Activated CD4-positive, alpha-beta T cell treated with anti-CD3 and anti-CD28 coated beads, Interleukin-2, amount 10 ng/mL, durations not matched to agents 7 days and 5 days (primary cell): ENCODE measurements around the gene COL9A3. TPM values are rescaled to one million over a fixed set of nuclear protein-coding genes. Genes with fewer than 3 reads are reported as not detected.

ENCODE experiments used
- CTCF ChIA-PET: fragments of 350-600 bp; sonication (Branson Sonifier 250); formaldehyde crosslinking; loops from one replicate; lab custom pipeline; 2021; ENCODE audit warnings: antibody characterized with exemption; lab: Charles Lee
- POLR2A ChIA-PET: fragments of 350-600 bp; sonication (Branson Sonifier 250); formaldehyde crosslinking; loops from one replicate; lab custom pipeline; 2021; ENCODE audit warnings: antibody characterized with exemption; lab: Charles Lee
- DNase-seq: peaks from one replicate; pipeline ENCODE4 v3.0.0-alpha.2; 2020
- H3K27ac Mint-ChIP-seq: one replicate; pipeline ENCODE4 v1.8.0; 2021; ENCODE audit warnings: mild to moderate bottlenecking, moderate library complexity, mixed read lengths
- H3K27me3 Mint-ChIP-seq: one replicate; pipeline ENCODE4 v1.8.0; 2021; ENCODE audit warnings: mixed read lengths
- H3K36me3 Mint-ChIP-seq: one replicate; pipeline ENCODE4 v1.8.0; 2021; ENCODE audit warnings: low read depth, mixed read lengths
- H3K4me1 Mint-ChIP-seq: one replicate; pipeline ENCODE4 v1.8.0; 2021; ENCODE audit warnings: mixed read lengths
- H3K4me3 Mint-ChIP-seq: one replicate; pipeline ENCODE4 v1.8.0; 2021; ENCODE audit warnings: mild to moderate bottlenecking, moderate library complexity, mixed read lengths
- H3K9me3 Mint-ChIP-seq: one replicate; pipeline ENCODE4 v1.8.0; 2021; ENCODE audit warnings: mixed read lengths
- total RNA-seq, 2 experiments: library from RNA; stranded (reverse); gene quantifications; one replicate each; pipeline ENCODE4 v1.2.3, GENCODE V29; 2021

Gene COL9A3
- total RNA-seq, 2 experiments from 2014 or later: not detected

GRCh38 chr20:62782149-62782892 is 34.5 kb upstream of the COL9A3 start:
- no peaks in the 10 kb centered on the region for H3K27me3 Mint-ChIP-seq
- H3K4me3 Mint-ChIP-seq: no peak overlapping the region
- POLR2A ChIA-PET: interaction anchor here (0.5 kb wide), 1 partner anchor 13 kb away, joined by 3 read pairs; no protein-coding TSS in a partner anchor
- peaks cover 20% of the 10 kb centered on the region for H3K4me1 Mint-ChIP-seq
- CTCF ChIA-PET: interaction anchor here (0.7 to 4.6 kb wide), 3 partner anchors 9 to 282 kb away, joined by 3 to 18 read pairs (median 3); no protein-coding TSS in a partner anchor
- H3K9me3 Mint-ChIP-seq: no peaks in the 10 kb centered on the region
- no peak for DNase-seq
- no peaks in the 10 kb centered on the region for H3K36me3 Mint-ChIP-seq
- H3K27ac Mint-ChIP-seq: no peak overlapping the region

DNA sequence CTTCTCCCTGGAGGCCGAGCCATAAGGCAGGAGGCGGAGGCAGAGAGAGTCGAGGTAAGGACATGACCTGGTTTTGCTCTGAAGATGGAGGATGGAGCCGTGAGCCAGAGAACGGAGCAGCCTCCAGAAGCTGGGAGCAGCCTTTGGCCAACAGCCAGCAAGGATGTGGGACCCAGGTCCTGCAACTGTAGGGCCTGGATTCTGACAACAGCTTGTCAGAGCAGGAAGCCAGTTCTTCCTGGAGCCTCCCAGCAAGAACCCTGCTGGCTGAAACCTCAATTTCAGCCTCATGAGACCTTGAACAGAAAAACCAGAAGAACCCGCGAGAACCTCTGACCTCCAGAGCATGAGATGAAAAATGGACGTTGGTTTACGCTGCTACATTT is 34.0 kb upstream of the COL9A3 start:
- no peak overlapping the region for H3K27ac Mint-ChIP-seq
- no peak overlapping the region for H3K4me3 Mint-ChIP-seq
- POLR2A ChIA-PET: interaction anchor here (0.5 kb wide), 1 partner anchor 13 kb away, joined by 3 read pairs; no protein-coding TSS in a partner anchor
- no peaks in the 10 kb centered on the region for H3K36me3 Mint-ChIP-seq
- H3K9me3 Mint-ChIP-seq: no peaks in the 10 kb centered on the region
- no peak for DNase-seq
- H3K27me3 Mint-ChIP-seq: no peaks in the 10 kb centered on the region
- H3K4me1 Mint-ChIP-seq: peaks cover 21% of the 10 kb centered on the region
- CTCF ChIA-PET: interaction anchor here (0.7 to 4.6 kb wide), 3 partner anchors 9 to 283 kb away, joined by 3 to 18 read pairs (median 3); no protein-coding TSS in a partner anchor

DNA sequence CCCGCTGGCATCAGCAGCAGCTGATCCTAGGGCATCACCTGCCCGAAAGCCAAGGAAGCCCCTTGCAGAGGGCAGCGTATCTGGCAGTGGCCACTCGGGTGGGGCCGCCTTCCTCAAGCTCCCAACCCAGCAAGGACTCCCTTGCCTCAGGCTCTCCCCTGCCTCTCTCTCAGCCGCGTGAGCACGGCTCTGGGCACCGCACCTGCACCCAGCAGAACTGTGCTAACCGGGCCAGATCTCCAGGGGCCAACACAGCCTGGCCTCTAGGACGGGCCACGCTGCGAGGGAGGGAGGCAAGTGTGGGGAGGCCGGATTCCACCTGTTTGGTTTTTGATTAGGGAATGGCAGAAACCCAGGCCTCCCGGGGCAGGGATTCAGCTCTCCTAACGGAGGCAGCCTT is 32.4 kb upstream of the COL9A3 start:
- peaks cover 15% of the 10 kb centered on the region for H3K4me1 Mint-ChIP-seq
- H3K36me3 Mint-ChIP-seq: no peaks in the 10 kb centered on the region
- no peak overlapping the region for H3K27ac Mint-ChIP-seq
- ChIA-PET POLR2A (no interaction called here), CTCF (no interaction called here)
- H3K4me3 Mint-ChIP-seq: no peak overlapping the region
- no peaks in the 10 kb centered on the region for H3K27me3 Mint-ChIP-seq
- H3K9me3 Mint-ChIP-seq: no peaks in the 10 kb centered on the region
- no peak for DNase-seq

DNA sequence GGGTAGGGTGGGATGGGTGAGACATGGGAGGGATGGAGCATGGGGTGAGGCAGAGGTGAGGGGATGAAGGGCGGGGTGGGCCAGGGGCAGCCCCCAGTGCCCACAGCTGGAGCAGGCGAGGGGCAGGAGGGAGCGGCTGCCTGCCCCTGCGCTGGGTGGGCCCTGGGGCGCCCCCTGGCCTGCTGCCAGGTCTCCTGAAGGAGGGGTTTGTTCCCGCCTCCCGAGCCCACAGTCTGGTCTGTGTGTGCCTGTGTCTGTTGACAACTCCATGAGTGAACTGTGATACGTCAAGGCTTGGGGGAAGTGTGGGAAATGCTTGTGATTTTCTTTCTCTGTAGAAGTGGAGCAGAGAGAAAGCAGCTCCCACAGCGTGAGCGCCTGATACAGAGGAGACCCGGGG is 31.5 kb upstream of the COL9A3 start:
- Mint-ChIP-seq H3K4me3 (no peak overlapping the region), H3K27me3 (no peaks in the 10 kb centered on the region), H3K4me1 (peaks cover 19% of the 10 kb centered on the region), H3K27ac (no peak overlapping the region), H3K36me3 (no peaks in the 10 kb centered on the region), H3K9me3 (no peaks in the 10 kb centered on the region)
- CTCF ChIA-PET: interaction anchor here (1.0 kb wide), 1 partner anchor 36 kb away, joined by 3 read pairs; no protein-coding TSS in a partner anchor
- DNase-seq: no peak
- POLR2A ChIA-PET: no interaction called here

- no peaks in the 10 kb centered on the region for H3K36me3 Mint-ChIP-seq
- no peak for DNase-seq
- no peaks in the 10 kb centered on the region for H3K27me3 Mint-ChIP-seq
- POLR2A ChIA-PET: interaction anchor here (0.7 kb wide), 1 partner anchor 1860 kb away, joined by 5 read pairs; no protein-coding TSS in a partner anchor
- CTCF ChIA-PET: interaction anchor here (1.0 kb wide), 1 partner anchor 37 kb away, joined by 3 read pairs; no protein-coding TSS in a partner anchor
- peaks cover 22% of the 10 kb centered on the region for H3K4me1 Mint-ChIP-seq
- no peak overlapping the region for H3K27ac Mint-ChIP-seq
- H3K4me3 Mint-ChIP-seq: no peak overlapping the region
- no peaks in the 10 kb centered on the region for H3K9me3 Mint-ChIP-seq
These were observed 30.7 kb upstream of the COL9A3 start for GRCh38 chr20:62786157-62786556.

DNA sequence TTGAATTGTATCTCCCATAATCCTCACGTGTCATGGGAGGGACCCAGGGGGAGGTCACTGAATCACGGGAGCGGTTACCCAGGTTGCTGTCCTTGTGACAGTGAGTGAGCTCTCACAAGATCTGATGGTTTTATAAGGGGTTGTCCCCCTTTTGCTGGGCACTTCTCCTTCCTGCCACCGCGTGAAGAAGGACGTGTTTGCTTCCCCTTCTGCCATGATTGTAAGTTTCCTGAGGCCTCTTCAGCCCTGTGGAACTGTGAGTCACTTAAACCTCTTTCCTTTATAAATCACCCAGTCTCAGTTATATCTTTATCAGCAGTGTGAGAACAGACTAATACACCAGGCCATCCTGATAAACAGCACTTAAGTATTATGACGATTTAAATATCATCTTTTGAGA is 29.5 kb upstream of the COL9A3 start:
- ChIA-PET CTCF (no interaction called here), POLR2A (no interaction called here)
- Mint-ChIP-seq H3K9me3 (no peaks in the 10 kb centered on the region), H3K27ac (no peak overlapping the region), H3K27me3 (no peaks in the 10 kb centered on the region), H3K4me3 (no peak overlapping the region), H3K4me1 (peaks cover 29% of the 10 kb centered on the region), H3K36me3 (no peaks in the 10 kb centered on the region)
- no peak for DNase-seq

GRCh38 chr20:62787866-62788265 is 29.0 kb upstream of the COL9A3 start:
- CTCF ChIA-PET: no interaction called here
- DNase-seq: no peak
- Mint-ChIP-seq H3K27ac (no peak overlapping the region), H3K27me3 (no peaks in the 10 kb centered on the region), H3K9me3 (no peaks in the 10 kb centered on the region), H3K36me3 (no peaks in the 10 kb centered on the region), H3K4me3 (no peak overlapping the region), H3K4me1 (peaks cover 27% of the 10 kb centered on the region)
- POLR2A ChIA-PET: no interaction called here

DNA sequence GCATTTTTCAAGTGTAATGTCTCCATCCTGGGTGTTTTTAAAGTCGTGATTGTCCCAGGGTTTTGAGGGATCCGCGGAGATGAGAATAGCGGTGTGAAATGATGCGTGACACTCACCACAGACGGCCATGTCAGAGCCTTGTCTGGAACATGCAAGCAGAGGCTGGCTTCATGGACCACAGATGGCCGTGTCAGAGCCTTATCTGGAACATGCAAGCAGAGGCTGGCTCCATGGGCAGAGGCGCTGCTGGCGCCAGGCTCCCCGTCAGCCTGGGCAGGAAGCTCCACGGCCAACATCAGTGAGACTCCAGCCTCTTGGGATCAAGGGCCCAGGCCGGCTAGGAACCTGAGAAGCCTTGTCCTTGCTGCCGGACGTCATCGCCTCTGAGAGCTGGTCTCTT is 28.2 kb upstream of the COL9A3 start:
- Mint-ChIP-seq H3K9me3 (no peaks in the 10 kb centered on the region), H3K27me3 (no peaks in the 10 kb centered on the region), H3K4me3 (no peak overlapping the region), H3K27ac (no peak overlapping the region), H3K36me3 (no peaks in the 10 kb centered on the region), H3K4me1 (peaks cover 30% of the 10 kb centered on the region)
- CTCF ChIA-PET: interaction anchor here (0.6 to 1.5 kb wide), 3 partner anchors 29 to 289 kb away, joined by 3 to 6 read pairs (median 4); no protein-coding TSS in a partner anchor
- POLR2A ChIA-PET: no interaction called here
- no peak for DNase-seq

- Mint-ChIP-seq H3K4me1 (peaks cover 37% of the 10 kb centered on the region), H3K27me3 (no peaks in the 10 kb centered on the region), H3K9me3 (no peaks in the 10 kb centered on the region), H3K4me3 (no peak overlapping the region), H3K27ac (no peak overlapping the region), H3K36me3 (no peaks in the 10 kb centered on the region)
- ChIA-PET CTCF (interaction anchor here (1.4 to 1.5 kb wide), 2 partner anchors 48 to 291 kb away, joined by 3 to 4 read pairs; no protein-coding TSS in a partner anchor), POLR2A (no interaction called here)
- DNase-seq: no peak
These were observed 26.8 kb upstream of the COL9A3 start for GRCh38 chr20:62790075-62790474.

- Mint-ChIP-seq H3K4me1 (peaks cover 40% of the 10 kb centered on the region), H3K9me3 (no peaks in the 10 kb centered on the region), H3K4me3 (no peak overlapping the region), H3K36me3 (no peaks in the 10 kb centered on the region), H3K27me3 (no peaks in the 10 kb centered on the region), H3K27ac (peak overlapping the region; percentile 68)
- ChIA-PET POLR2A (no interaction called here), CTCF (interaction anchor here (0.5 to 2.2 kb wide), 12 partner anchors 11 to 858 kb away, joined by 3 to 18 read pairs (median 4); partner anchors contain the start of gene SLCO4A1)
- DNase-seq: peak; percentile 86
These were observed 25.3 kb upstream of the COL9A3 start for GRCh38 chr20:62791301-62792181.

DNA sequence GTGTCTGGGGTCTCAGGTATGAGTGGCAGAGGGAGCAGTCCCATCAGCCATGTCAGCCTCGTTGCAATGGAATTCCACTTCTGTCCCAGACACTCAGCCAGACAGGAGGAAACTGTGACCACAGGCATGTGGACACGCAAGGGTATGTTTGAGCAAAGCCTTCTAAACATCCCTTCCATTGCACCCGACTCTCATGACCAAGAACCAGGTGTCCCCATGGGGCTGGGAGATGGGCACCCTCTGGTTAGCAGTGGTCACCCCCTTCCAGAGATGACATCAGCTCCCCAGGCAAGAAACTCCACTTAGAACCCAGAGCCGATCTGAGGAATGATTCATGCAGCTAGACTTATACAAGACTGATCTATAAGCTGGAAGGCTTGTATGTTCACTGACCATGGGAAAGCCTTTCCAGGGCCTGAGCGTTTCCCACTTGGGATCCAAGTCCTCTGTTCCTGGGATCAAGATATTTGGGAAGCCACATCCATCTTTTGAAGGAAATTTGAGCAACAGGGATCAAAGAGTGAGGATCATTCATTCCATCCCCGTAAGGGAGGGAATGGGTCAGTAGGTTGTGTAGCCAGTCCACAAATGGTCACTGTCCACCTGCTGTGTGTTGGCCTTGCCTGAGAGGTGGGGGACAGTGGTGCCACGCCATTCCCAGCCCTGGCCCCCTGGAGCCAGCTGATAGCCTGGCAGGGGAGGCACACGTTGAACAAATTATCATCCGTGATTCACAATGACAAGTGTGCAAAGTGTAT is 24.5 kb upstream of the COL9A3 start:
- CTCF ChIA-PET: interaction anchor here (0.5 to 2.2 kb wide), 12 partner anchors 11 to 857 kb away, joined by 3 to 18 read pairs (median 4); partner anchors contain the start of gene SLCO4A1
- Mint-ChIP-seq H3K9me3 (no peaks in the 10 kb centered on the region), H3K27ac (peak overlapping the region; percentile 61), H3K4me3 (no peak overlapping the region), H3K4me1 (peaks cover 43% of the 10 kb centered on the region), H3K36me3 (no peaks in the 10 kb centered on the region), H3K27me3 (no peaks in the 10 kb centered on the region)
- DNase-seq: no peak
- POLR2A ChIA-PET: no interaction called here
